ENCODE results near the gene RAB3D.
A peak's percentile ranks its signal among the peaks of the same experiment; 100 is the strongest.

The RAB3D gene

DNA sequence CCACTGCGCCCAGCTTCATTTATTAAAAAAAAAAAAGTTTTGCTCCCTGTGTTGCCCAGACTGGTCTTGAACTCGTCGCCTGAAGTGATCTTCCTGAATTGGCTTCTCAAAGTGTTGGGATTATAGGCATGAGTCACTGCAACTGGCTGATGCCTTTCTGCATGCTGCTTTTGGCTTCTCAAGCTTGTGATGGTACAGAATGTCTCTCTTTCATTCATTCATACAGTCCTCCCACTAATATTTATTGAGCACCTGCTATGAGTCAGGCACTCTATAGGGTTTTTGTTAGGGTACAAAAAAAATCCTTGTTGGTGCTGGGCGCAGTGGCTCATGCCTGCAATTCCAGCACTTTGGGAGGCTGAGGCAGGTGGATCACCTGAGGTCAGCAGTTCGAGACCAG lies 34.5 kb downstream of the RAB3D start:
- DNase-seq (ENCODE audit: extremely low spot score, insufficient read length, low read depth) = no peak

DNA sequence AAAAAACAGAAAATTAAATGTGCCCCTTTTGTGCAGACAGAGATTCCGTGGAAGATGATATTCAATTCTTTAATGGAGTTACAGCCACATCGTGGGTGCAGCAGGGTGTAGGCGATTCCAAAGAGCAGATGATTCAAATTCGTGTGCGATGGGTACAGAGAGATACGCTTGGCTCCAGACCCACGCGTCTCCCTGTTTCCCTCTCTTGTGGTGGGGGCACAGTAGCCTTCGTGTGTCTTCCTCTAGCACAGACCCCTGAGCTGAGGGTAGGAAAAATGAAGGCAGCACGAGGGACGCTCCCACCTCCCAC lies 38.7 kb downstream of the RAB3D start:
- FAIRE-seq (no peak), DNase-seq (ENCODE audit: extremely low spot score, insufficient read length, low read depth) (no peak)

More for the DNA sequence above, 34.5 kb downstream of the RAB3D start:
- FAIRE-seq = no peak

DNA sequence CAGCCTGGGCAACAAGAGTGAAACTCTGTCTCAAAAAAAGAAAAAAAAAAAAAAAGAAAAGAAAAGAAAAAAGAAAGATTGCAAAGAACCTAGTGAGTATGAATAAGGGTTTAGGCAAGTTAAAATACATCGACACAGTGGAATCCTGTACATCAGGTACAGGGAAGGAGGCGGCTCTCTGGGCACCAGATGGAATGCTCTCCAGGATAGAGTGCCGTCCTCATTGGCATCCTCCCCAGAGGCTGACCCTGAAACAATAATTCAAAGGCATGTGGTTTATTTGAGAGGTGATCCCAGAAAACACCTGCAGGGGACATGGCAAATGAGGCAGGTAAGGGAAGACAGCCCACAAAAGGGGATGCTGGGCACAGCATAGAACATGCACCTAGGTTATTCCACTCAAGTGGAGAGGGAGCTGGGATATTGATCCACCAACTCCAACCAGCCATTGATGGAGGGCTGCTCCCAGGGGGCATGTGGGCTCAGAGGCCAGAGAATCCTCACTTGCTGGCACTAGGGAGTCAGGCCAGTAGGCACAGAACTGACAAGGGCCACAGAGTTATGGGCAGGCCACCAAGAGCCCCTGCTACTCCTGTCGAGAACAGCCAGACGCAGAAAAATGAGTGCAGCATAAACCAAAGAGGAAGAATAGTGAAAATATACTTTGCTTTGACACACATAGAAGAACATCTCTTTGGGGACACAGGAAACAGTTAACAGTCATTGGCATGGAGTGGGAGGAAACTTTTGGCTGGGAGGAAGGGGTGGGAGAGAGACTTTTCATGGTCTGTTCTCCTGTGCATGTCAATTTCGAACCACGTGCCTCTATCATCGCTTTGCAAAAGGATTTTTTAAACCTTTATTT lies 39.3 kb downstream of the RAB3D start:
- no peak for FAIRE-seq
- DNase-seq (ENCODE audit: extremely low spot score, insufficient read length, low read depth) = no peak

DNA sequence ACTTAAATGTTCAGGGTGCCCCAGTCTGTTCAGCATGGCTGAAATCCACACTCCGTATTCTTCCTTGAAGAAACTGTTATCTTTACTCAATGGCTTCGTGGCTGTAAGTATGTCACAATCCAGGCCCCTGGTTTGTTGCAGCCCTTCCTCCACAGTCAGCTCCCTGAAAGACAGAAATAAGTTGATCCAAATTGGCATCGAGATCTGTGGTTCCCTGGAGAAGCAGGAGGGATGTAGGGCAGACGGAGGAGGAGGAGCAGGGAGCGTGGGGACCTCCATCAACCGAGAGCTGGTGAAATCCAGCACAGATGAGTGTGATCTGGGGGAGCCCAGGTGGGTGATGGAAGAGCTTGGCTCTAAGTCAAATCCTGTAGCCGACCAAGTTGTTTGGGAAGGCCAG lies 43.2 kb downstream of the RAB3D start:
- FAIRE-seq (no peak), DNase-seq (ENCODE audit: extremely low spot score, insufficient read length, low read depth) (no peak)

DNA sequence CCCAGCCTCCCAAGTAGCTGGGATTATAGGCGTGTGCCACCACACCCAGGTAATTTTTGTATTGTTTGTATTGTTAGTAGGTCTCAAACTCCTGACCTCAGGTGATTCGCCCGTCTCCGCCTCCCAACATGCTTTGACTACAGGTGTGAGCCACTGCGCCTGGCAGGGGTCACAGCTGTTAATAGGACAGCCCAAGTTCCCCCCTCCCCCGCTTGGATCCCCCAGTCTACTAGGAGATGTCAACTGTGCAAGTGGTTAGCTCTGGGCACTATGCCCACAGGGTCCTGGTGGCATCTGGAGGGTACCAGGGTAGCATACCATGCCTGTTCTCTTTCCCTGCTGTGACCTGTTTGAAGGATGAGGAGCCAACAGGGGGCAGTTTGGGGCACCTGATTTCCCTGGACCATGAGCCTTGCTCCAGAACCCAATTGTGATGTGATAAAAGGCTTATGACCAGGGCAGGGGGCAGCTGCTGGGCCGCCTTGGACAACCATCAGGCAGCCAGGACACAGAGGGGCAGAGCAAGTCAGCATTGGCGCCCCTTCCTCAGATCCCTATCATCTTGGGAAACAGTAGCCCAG lies 43.7 kb downstream of the RAB3D start, which contains the start of gene TSPAN16:
TSS of gene TSPAN16 (plus strand) at position 496 of the 581 bp plus-strand sequence. CDS start 138 bp downstream, outside the sequence.
- FAIRE-seq (no peak), DNase-seq (ENCODE audit: extremely low spot score, insufficient read length, low read depth) (no peak)

DNA sequence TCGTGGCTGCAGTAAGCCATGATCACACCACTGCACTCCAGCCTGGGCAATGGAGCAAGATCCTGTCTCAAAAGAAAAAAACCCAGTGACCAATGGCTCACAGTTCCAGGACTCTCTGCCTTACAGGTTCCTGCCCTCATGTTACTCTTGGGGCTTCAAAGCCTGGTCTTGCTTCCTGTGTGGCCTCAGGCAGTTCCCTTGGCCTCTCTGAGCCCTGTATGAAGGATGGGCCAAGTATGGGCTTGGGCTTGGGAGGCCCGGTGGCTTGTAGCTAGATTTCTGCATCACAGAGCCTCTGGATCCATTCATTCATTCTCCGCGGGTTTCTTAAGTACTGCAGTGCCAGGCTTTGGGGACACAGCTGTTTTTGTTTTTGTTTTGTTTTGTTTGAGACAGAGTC lies 44.3 kb downstream of the RAB3D start:
- FAIRE-seq = no peak

DNA sequence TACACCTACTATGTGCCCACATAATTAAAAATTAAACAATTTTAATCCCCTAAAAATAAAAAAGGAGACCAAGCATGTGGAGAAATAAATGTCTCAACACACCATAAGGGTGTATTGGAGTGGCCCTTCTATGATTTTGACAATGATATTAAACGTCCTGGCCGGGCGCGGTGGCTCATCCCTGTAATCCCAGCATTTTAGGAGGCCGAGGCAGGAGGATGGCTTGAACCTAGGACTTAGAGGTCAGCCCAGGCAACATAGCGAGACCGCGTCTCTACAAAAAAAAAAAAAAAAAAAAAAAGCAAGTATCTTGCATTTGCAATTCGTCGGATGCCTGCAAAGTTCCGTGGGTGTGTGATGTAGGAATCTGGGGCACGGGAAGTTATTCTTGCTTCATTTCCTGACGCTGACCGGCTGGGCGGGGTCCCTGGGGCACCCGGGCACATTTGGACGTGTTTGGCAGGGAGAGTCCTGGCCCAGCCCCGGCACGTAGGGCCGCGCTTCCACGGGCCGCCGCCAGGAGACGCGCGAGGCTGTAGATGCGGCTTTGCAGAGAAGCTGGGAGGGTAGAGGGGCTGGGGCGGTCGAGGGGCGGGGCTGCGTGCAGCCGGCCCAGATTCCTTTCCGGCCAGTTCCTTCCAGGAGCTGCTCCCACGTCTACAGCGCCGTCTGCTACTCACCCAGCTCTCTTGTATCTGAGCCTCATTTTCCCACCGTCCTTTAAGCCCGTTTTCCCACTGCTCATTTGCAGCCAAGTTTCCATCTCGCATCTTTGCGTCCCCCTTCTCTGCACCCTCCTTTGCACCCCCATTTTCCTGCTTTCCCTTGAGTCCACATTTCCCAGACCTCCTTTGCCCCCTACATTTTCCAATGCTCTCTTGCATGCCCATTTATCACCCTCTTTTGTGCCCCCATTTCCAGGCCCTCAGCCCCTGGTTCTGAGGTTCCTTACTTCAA lies 45.7 kb downstream of the RAB3D start:
- FAIRE-seq (peak; percentile 65), DNase-seq (ENCODE audit: extremely low spot score, insufficient read length, low read depth) (peak; percentile 67)

More for the DNA sequence above, 44.3 kb downstream of the RAB3D start:
- DNase-seq (ENCODE audit: extremely low spot score, insufficient read length, low read depth) = no peak

DNA sequence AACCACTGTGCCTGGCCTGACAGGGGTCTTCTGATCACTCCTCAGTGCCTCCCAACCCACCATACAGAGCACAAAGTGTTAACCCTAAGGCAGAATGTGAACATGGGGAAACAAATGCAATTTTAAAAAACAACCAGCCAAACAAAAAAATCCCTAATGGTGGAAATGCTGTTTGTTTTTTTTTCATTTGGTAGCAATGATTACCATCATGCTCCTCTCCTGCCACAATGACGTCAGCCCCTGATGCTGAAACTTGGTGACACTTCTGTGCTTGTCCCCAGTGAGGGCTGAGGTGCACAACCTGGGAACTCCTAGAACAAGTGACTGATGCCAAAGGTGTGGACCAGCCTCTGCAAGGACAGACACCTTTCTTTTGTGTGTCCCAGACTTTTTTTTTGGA lies 47.5 kb downstream of the RAB3D start:
- FAIRE-seq = no peak
- DNase-seq (ENCODE audit: extremely low spot score, insufficient read length, low read depth) = no peak

DNA sequence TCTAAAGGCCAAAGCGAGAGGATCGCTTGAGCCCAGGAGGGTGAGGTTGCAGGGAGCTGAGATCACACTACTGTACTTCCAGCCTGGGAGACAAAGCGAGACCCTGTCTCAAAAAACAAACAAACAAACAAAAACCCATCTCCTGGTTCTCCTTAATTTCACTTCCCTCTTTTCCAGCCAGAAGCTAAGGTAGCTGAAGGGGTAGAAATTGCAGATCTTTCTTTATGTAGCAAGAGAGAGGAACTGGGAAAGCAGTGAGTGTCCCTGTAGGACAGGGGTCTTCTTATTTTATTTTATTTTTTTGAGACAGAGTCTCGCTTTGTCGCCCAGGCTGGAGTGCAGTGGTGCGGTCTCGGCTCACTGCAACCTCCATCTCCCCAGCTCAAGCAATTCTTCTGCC lies 48.0 kb downstream of the RAB3D start:
- no peak for FAIRE-seq
- DNase-seq (ENCODE audit: extremely low spot score, insufficient read length, low read depth) = no peak

DNA sequence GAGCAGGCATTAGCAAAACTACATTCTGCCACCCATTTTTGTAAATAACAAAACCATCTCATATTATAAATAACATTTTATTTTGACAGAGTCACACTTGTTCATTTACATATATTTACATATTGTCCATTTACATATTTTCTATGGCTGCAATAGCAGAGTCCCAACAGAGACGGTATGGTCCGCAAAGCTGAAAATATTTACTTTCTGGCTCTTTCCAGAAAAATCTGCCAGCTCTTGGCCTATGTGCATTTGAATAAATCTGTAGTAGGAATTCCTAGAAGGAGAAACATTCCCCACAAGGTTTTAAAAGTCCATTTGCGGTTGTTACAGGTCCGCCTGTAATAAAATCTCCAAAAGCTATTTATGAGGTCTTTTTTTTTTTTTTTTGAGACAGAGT lies 49.2 kb downstream of the RAB3D start:
- FAIRE-seq (no peak), DNase-seq (ENCODE audit: extremely low spot score, insufficient read length, low read depth) (no peak)

DNA sequence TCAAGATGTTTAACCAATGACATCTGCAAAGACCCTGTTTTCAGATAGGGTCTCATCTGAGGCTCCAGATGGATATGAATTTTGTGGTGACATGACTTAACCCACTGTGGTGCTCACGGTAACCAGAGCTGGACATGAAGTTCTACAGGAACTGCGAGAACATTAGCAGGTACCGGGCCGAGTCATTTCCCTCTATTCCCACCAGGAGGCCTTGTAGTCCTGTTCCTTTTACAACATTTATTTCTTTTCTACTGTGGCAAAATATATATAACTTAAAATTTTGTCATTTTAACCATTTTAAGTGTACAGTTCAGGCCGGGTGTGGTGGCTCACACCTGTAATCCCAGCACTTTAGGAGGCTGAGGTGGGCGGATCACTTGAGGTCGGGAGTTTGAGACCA lies 51.1 kb downstream of the RAB3D start:
- DNase-seq (ENCODE audit: extremely low spot score, insufficient read length, low read depth) (no peak), FAIRE-seq (no peak)

DNA sequence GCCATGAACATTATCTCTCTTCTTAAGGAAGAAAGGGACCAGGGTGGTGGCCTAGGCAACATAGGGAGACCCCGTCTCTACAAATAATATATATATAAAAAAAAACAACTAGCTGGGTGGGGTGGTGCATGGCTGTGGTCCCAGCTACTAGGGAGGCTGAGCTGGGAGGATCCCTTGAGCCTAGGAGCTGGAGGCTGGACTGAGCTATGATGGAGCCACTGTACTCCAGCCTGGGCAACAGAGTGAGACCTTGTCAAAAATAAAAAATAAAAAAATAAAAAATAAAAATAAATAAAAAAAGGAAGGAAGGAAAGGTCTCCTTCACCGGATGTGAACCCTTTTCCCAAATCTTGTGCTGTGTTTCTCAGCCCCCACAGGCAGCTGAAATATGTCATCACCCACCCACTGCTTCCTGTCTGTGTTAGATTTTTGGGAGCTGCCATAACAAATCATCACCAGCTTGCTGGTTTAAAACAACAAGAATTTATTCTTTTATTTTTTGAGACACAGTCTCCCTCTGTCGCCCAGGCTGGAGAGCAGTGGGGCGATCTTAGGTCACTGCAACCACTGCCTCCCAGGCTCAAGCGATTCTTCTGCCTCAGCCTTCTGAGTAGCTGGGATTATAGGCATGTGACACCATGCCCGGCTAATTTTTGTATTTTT lies 53.0 kb downstream of the RAB3D start:
- no peak for DNase-seq (ENCODE audit: extremely low spot score, insufficient read length, low read depth)
- FAIRE-seq = no peak

DNA sequence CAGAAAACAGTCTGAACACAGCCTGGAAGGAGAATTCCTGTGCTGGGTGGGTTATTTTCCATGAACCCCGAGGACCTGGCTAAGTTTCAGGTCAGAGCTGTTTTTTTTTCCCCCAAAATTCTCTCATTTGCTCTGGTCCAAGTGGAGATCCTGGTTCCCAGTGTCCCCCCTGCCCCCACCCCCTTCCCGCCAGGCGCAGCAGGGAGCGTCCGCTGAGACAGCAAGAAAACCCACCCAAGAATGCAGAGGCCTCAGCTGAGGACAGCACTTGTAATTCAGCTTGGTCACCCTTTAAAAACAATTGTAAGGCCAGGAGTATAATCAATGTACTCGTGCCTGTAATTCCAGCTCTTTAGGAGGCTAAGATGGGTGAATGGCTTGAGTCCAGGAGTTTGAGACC lies 54.9 kb downstream of the RAB3D start:
- no peak for DNase-seq (ENCODE audit: extremely low spot score, insufficient read length, low read depth)
- FAIRE-seq = no peak

DNA sequence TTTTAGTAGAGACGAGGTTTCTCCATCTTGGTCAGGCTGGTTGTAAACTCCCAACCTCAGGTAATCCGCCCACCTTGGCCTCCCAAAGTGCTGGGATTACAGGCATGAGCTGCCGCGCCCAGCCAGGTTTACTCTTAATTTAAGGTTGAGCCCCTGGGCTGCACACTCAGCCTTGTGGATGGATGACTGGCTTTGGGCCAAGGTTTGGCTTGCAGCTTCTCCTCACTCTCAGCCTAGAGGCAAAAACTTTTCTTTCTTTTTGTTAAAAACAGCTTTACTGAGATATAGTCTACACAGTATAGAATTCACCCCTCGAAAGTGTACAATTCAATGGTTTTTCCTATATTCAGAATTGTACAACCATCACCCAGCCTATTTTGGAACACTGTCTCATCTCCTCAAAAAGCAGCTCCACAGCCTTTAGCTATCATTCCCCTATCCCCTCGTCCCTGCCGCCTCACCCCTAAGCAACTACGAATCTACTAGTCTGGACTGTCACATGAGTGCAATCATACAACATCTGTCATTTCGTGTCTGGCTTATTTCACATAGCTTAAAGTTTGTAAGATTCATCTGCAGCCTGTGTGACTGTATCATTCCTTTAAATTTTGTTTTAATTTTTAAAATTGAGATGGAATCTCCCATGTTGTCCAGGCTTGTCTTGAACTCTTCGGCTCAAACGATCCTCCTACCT lies 58.0 kb downstream of the RAB3D start:
- FAIRE-seq (no peak), DNase-seq (ENCODE audit: extremely low spot score, insufficient read length, low read depth) (no peak)

DNA sequence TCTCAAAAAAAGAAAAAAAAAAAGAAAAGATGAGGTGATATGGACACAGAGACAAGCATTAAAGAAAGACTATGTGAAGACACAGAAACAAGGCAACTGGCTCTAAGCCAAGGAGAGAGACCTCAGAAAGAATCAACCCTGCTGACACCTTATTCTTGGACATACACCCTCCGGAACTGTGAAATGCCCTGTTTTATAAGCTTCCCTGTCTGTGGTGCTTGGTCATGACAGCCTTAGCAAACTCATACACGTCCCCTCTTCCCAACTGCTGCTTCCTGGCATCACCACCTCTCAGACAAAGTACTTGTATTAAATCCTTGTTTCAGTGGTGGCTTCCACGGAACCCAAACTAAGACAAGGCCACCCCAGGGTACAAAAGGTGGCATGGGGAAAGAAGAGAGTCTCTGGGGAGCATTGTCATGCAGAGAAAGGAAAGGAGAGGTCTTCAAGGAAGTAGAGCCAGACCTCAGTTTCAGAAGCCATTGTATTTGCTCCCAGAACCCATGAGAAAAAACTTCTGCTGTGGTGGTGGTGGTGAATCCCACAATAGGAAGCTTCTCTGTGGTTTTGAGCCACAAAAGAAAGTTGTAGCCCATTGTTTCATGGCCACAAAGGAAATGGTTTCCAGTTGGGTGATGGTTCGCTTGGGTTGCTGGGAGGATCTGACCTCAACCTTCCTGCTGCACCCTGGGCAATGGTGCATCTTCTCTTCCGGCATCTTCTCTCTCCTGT lies 59.8 kb downstream of the RAB3D start:
- peak; percentile 58 for FAIRE-seq
- no peak for DNase-seq (ENCODE audit: extremely low spot score, insufficient read length, low read depth)

DNA sequence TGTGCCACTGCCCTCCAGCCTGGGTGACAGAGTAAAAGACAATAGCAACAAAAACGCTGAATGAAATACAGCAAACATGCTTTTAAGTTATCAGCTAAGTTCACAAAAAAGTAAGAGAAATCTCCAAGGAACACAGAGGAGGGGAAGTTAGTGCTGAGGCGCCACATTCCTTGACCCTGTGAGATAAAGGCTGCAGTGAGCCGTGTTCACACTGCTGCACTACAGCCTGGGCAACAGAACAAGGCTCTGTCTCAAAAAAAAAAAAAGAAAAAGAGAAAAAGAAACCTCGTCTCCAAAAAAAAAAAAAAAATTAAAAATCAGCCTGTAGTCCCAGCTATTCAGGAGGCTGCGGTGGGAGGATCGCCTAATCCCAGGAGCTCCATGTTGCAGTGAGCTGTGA lies 60.8 kb downstream of the RAB3D start:
- no peak for FAIRE-seq

DNA sequence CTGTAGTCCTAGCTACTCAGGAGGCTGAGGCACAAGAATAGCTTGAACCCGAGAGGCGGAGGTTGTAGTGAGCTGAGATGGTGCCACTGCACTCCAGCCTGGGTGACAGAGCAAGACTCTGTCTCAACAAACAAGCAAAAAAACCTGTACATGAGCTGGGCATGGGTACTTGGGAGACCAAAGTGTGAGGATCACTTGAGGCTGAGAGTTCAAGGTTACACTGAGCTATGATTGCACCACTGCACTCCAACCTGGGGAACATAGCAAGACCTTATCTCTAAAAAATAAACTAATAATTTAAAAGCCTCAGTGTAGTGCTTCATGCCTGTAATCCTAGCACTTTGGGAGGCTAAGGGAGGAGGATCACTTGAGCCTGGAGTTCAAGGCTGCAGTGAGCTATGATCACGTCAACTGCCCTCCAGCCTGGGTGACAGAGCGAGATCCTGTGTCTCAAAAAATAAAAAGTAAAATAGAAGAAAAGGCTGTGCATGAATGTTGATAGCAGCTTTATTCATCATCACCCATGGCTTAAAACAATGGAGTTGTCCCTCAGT lies 64.8 kb downstream of the RAB3D start:
- no peak for FAIRE-seq
- no peak for DNase-seq (ENCODE audit: extremely low spot score, insufficient read length, low read depth)

More for the DNA sequence above, 60.8 kb downstream of the RAB3D start:
- DNase-seq (ENCODE audit: extremely low spot score, insufficient read length, low read depth) = no peak

DNA sequence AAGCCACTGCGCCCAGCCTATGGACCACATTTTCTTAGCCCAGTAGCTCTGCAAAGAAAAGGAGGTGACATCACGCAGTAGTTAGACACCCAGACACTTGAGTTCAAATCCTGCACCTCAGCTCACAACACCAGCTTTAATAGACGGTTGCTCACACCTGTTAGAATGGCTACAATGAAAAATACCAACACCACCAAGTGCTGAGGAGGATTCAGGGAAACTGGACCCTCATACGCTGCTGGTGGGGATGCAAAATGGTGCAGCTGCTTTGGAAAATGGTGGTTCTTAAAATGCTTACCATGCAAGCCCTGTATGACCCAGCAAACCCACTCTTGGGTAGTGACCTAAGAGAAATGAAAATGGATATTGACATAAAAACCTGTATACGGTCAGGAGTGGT lies 65.5 kb downstream of the RAB3D start:
- DNase-seq (ENCODE audit: extremely low spot score, insufficient read length, low read depth) = no peak
- no peak for FAIRE-seq

DNA sequence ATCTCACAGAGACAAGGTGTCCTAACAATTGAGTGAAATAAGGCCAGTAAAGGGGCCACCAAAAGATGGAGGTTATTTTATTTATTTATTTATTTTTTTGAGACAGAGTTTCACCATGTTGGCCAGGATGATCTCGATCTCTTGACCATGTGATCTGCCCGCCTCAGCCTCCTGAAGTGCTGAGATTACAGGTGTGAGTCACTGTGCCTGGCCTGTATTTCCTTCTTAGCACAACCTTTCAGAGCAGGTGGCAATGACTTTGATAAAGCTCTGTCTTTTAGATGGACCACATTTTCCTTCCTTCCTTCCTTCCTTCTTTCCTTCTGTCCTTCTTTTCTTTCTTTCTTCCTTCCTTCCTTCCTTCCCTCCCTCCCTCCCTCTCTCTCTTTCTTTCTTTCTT lies 66.2 kb downstream of the RAB3D start:
- no peak for FAIRE-seq
- DNase-seq (ENCODE audit: extremely low spot score, insufficient read length, low read depth) = no peak
